ENCODE measurements around the gene CMC4. TPM values are rescaled to one million over a fixed set of nuclear protein-coding genes. Genes with fewer than 3 reads are reported as not detected.

The CMC4 gene, protein sequence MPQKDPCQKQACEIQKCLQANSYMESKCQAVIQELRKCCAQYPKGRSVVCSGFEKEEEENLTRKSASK
- total RNA-seq: not detected

DNA sequence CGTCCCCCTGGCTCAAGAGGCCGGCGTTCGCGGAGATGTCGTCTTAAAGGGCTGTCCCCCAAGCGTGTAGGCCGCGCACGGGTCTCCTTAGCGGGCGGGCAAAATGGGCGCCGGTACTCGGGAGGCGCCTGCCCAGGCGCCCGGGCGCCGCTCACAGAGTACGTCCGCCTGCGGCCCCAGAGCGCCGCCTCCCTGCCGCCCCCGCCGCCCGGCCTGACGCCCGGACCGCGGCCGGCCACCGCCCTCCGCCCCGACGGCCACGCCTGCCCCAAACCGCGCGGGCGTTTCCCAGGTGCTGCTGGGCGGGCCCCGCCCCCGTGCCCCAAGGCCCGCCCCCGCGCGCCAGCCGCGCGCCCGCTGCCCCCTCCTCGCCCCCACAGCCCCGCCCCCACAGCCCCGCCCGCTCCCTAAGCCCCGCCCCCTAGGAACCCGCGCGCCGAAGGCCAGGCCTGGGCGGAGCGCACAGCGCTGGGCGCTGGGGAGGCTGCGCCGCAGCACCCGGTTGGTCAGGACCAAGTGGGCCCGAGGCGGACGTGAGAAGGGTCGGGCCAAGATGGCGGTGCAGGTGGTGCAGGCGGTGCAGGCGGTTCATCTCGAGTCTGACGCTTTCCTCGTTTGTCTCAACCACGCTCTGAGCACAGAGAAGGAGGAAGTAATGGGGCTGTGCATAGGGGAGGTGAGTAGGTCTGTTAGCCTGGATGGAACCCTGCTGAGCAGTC, at the start of gene CMC4, which contains the start of the genes BRCC3 and MTCP1:
TSS of gene CMC4 (minus strand) at position 162 of the 719 bp plus-strand sequence. CDS start 7,113 bp downstream, outside the sequence.
TSS of gene BRCC3 (plus strand) at position 534 of the 719 bp plus-strand sequence. CDS start at position 554, 20 bp downstream.
TSS of gene MTCP1 (minus strand) at position 162 of the 719 bp plus-strand sequence. CDS start 5,126 bp downstream, outside the sequence.
- peak; percentile 64 for DNase-seq

DNA sequence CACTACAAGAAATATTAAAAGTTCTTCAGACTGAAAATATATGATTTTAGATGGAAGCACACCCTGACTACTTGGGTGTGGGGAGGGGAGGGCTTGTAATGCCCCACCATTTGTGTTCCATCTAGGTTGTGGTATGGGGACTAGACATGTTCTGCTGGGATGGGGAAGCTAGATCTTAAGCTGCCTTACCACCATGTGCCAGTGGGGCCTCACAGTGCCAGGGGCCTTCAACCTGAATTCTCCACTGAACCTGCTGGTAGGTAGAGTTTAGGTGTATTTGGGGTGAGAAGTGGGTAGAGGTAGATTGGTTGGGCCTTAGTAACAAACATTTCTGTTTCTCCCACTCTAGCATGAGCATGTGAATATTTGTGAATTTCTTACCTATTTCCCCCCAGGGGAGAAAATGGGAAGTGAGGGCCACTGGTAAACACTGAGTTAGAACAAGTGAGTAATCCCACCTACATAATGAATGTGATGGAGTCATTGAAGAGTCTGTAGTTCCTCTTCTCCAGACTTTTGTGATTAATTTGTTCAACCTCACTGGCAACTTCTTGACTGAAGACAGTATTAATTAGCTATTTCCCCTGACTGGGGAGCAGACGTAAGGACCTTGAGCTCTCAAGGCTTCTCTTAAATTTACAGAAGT, 44.4 kb upstream of the CMC4 start:
- no peak for DNase-seq

DNA sequence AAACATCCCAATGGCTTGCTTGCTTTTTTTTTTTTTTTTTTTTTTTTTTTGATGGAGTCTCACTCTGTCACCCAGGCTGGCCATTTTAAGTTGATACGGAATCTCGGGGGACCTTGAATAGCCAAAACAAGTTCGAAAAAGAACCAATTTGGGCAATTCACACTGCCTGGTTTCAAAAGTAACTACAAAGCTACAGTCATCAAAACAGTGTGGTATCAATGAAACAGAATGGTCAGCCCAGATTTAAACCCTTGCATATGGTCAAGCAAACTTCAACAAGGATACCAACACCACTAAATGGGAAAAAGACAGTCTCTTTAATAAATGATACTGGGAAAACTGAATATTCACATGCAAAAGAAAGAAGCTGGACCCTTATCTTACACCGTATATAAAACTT, 42.2 kb upstream of the CMC4 start:
- DNase-seq: no peak

DNA sequence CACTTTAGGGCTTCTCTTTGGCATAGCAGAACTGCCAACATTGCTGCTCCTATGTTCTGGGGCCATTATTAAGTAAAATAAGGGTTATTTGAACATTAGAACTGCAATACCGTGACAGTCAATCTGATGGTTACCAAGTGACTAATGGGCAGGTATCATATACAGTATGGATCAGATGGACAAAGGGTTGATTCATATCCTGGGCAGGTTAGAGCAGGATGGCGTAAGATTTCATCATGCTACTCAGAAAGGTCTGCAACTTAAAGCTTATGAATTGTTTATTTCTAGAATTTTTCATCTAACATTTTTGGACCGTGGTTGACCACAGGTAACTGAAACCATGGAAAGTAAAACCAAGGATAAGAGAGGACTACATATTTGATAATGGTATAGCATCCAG, 41.2 kb upstream of the CMC4 start:
- no peak for DNase-seq

DNA sequence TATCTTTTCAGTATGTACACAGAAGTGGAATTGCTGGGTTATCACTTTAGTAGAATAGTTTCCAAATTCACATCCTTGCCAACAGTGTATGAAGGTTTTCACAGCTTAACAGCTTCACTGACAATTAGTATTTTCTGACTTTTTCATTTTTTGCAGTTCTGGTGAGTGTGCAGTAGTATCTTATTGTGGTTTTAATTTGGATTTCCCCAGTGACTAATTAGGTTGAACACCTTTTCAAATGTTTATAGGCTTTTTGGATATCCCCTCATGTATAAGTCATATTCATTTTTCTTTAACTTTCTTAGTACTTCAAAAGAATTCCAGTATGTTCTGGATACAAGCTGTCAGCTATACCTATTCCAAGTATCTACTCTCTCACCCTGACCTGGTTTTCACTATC, 37.5 kb upstream of the CMC4 start:
- DNase-seq: no peak

DNA sequence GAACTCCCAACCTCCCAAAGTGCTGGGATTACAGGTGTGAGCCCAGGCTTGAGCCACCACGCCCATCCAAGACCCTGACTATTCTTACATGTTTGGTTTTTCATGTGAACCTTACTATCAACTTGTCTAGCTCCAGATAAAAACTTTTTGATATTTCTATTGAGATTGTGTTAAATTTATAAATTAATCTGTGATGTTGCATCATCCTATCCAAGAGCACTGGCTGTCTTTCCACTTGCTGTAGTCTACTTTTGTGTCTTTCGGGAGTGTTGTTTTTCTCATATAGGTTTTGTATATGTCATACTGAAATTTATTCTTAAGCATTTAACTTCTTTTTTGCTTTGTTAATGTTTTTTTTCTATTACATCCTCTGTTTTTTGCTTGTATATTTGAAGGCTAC, 35.0 kb upstream of the CMC4 start:
- DNase-seq: no peak

DNA sequence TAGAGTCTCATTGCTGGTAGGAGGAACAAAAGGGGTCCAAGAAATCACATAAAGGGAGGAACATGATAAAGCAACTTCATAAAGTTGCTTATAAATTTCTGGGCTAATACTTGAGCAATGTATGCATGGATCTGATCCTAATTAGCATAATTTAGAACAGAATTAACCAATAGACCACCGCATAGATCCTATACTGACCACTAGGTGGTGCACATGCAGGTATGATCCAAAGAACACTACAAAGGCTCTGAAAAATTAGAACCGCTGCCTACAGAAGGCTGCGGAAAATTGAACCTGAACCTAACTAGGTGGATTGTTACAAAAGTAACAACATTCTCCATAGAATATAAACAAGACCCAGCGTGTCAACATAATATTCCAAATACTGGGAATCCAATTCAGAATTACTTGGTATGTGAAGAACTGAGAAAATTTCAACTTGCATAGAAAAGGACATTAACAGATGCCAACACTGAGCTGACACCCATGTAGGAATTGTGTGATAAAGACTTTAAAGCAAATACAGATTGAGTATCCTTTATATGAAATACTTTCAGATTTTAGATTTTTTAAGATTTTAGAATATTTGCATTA, 23.6 kb upstream of the CMC4 start:
- no peak for DNase-seq

DNA sequence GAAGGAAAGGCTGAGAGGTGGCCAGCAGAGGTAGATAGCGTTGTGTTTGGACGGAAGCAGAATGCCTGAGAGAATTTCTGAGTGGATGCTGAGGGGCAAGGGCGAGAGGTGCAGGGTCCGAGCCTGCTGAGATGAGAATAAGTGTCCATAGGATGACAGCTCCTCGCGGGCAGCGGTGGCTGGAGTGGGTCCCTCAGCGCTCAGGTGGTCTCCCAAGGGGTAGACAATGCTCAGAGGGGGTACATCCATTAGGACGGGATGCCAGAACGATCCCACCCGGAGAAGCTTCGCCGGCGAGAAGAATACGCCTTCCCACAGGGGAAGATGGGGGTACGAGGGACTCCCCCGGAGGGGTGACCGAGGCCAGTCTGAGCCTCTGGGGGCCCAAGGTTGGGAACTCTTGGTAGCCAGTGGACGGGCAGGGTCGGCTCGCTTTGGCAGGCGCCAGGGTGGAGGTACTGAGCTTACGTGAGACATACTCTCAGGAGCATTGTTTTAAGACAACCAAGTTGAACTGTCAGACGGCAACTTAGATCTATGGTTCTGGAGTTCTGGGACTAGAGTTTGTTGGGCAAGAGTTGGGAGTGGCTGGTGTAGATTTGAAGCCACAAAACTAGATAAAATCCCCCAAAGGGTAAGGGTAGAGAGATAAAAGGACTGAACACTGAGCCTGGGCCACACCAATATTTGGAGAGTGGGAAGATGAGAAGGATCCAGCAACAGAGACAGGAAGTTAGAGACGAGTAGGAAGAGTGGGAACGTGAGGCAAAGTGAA, 16.2 kb upstream of the CMC4 start:
- no peak for DNase-seq

DNA sequence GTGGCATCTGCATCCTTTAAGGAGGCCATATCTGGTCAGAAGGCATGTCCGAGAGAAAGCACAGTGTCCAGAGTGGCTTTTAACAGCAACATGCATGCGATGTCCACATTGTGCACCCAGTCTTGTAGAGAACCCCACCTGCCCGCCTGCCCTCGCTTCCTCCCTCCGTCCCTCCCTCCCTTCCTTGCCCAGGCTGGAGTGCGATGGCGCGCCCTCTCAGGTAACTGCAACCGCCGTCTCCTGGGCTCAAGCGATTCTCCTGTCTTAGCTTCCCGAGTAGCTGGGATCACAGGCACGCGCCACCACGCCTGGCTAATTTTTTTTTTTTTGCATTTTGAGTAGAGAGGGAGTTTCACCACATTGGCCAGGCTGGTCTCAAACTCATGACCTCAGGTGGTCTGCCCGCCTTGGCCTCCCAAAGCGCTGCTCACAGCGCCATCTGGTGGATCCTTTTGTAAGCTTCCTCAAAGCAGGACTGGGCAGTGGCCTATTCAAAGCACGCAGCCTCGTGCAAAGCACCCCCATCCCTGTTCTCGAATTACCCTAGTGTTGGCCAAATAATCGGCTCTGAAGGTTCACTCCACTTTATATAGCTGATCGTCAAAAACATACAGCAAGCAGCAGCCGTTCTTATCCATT, 15.4 kb upstream of the CMC4 start:
- DNase-seq: peak; percentile 17

DNA sequence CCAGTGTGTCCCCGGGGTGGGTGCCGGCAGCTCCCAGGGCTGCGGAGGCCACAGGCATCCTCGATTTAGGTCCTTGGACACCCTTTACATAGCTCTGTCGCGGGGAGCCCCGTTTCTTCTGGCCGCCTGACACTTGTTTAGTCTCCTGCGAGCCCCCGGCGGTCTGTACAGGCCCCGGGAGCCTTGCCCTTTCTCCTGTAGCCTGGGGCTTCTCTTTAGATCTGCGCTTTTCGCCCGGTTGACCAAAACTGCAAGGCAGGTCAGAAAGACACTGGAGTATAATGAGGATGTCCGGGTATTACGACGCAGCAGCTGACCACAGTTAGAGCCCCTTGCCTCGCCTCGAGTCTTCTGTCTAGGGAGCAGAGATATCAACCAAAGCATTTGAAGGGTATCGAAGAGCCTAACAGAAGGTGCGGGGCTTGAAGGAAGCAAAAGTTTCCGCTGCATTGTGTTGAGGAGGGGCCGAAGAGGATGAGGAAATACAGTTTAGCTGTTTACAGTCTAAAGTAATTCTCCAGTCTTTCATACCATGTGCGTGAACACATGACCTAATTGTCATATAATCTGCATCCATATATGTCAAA, 851 bp upstream of the CMC4 start:
- no peak for DNase-seq

DNA sequence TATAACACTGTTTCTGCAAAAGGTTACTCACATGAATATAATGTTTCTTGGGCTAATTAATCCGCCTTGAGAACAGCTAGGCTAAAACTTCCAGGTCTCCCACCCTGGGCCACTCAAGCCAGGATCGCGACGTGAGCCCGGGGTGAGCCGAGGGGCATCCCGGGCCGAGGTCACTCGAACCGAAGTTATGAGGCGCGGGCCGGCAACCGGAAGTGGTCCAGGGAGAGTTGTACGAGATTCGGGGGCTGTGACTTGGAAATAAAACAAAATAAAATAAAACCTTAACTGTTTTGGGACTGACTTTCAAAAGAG, 317 bp downstream of the CMC4 start:
- no peak for DNase-seq

DNA sequence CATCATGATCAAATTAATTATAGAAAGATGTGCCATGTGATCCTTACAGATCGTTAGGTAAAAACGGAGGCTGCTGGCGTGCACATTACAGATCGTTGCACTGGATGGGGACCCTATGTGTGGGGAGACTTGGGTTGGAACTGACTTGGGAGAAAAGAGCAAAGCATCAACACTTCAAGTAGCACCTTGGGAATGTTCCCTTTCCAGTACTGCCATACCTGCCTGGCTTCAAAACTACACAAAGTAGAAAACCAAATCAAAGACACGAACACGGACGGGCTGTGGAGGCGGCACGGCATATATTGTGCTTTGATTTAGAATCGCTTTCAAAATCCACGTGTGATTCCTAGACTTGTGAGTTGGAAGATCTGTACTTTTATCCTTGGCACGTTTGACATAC, 898 bp downstream of the CMC4 start:
- no peak for DNase-seq

DNA sequence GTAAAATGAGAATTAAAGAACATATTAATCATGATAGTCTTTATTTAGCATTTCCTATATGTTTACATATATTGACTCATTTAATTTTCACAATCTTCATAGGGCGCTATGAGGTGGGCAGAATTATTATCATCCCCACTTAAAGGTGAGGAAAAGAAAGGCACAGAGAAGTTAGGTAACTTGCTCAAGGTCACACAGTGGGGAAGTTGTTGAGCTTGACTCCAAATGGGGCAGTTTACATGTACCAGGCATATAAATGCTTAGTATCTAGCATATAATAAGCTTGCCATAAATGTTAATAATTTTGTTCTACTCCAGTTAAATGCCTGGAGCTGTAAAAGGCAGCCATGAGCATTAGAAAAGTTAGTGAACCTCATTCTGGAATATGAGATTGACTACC, 1.5 kb downstream of the CMC4 start:
- no peak for DNase-seq

DNA sequence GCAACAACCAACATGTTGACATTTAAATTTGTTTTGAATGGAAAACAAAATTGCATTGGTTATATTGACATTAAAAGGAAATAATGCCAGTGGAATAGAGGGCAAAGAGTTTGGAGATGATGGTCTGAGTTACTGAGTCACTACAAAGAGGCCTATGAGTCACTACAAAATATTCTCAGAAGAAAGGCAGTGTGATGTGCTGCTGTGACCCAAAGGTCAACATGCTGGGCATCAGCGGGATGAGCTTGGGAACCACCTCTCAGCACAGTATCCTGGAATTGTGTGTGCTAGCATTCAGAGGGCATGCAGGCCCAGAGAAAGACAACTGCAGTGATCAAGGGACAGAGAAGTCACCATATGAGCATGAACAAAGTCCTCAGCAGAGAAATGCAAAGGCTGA, 2.8 kb downstream of the CMC4 start:
- no peak for DNase-seq

DNA sequence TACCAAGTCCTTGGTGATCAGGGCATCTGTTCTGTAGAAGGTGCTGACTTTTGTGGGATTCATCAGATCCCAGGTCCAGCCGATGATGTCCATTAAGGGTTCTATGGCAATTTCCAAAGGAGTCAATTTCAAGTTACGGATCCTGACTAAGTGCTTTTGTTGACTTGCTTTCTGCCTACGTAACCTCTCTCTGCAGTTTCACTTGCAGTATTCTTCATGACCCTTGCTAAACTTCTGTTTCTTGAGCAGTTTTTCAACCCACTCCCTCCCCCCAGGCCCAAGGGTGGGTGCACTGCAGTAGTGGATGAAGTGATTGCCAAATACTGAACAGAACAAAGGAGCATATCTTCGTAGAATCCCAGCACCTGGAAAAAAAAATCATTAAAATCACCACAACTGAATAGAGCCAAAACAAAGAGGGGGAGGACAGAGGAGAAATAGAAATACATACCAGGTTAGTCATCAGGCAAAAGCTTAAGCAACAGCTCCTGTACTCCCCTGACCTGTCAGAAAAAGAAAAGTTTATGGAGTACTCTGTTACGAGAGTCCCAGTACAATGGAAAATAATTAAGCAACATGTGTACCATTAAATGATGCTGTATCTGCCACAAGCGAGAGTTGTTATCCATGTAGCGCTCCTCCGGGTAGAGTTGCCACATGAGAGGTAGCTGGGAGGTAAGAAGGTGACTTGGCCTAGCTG, 5.8 kb downstream of the CMC4 start:
- DNase-seq: no peak

DNA sequence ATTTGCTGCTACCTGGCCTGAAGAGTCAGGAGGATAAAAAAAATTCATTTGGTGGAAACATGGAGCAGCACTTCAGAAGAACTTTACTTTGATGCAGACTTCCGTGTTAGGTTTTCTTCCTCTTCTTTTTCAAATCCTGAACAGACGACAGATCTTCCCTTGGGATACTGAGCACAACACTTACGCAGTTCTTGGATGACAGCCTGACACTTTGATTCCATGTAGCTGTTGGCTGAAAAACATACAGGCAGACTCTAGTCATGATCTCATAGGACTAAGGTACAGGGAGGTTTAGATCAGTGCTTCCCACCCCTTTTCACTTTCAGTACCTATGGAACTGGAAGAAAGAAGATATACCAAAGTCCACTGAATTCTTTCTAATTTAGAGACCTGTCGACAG, 9.2 kb downstream of the CMC4 start:
- DNase-seq: no peak

DNA sequence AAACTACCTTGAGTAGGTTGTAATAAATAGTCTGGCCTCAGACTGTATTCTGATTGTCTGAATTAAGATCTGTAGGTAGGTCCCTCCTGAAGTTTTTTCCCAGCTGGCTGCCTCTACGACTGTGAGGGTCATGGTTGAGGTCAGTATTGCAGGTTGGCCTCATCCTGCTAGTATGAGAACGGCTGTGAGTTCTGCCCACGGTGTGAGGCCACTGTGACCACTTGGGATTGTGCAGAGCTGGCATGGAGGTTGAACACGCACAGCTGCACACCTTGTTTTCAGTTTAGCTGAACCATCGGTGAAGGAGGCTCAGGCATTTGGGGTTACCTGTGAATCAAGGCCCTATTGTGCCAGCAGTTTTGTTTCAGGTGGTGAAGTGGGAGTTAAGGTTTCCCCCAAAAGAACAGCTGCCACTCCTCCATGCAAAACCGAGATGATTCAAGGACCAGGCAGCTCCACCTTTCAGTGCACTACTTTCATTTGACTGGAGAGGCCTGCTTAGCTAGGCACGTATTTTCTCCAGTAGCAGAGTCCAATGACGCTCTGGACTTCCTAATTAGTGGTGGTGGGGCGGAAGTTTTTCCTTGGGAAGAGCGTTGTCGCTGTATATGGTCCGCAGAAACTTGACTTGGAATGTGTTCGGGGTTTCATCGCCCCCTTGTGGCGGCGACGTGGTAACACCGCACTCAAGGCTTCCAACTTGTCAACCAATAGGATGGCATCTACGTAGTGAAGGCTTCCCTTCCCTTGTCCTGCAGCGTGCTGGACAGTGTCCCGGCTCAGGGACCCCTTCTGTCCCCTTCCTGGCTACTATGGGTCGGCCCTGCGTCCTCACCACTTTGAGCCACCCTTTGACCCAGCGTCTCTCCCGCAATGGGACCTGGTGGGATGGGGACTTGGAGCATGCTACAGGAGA, 13.8 kb downstream of the CMC4 start:
- peak; percentile 31 for DNase-seq

DNA sequence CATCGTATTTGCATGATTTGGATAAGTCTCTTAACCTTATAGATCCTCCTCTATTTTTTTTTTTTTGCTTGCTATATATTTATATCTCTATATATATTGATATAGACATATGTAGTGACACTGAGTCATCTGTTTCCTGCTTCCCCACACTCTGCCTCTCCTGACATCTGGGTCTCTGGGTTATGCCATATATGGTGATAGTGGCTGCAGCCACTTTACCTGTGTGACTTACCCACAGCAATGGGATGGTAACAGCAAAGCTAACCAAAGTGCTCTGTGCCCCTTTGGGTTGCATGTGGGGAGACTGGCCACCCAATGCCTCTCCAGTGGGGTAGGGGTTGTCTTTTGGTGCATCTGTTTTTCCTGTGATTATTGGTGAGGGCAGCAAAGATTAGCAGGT, 14.5 kb downstream of the CMC4 start:
- no peak for DNase-seq

DNA sequence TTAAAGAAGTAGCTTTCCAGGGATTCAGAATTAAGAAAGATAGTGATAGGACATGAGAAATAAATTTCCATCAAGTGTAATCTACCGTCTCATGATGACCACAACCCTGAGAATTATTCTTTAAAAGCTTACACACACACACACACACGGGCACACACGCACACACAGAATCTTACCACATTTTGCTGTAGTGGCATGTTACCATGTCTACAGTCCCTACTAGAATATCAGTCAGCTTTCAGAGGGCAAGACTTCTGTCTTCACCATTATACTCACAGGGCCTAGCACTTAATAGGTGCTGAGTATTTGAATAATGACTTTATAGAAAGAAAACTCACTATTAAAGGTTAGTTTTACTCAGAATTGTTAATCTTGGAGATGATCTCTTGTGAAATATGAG, 15.4 kb downstream of the CMC4 start:
- no peak for DNase-seq

DNA sequence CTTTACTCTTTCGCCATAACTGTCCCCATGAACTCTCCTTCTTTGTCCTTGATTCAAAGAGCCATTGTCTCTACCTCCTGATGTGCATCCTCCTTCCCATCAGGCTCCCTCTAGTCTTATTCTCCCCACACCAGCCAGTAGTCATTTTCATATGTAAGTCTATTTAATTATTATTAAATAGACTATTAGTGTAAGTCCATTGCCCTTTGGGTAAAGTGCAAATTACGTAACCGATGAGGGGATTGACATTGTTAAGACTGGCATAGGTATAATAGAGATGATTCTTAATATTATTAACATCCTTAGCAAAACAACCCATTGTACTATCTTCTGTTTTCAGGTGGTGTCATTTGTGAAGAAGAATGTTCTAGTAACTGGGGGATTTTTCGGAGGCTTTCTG, 16.7 kb downstream of the CMC4 start:
- DNase-seq: no peak

DNA sequence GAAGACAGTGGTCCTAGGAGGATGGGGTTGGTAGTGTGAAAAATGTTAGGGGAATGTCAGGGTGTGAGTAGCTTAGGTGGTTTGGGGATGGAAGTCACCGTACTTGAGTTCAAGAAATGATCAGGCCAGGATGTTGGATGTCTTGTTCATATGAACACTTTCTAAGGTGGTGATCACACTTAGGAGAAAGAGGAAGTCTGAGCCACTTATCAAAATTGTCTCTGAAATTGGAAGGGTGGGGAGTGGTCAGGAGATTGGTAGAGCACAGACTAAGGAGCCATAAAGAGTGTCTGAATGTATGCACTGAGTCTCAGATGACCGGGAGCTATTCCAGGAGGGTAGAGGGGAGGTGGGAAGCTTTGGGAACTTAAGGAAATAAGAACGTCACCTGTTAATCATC, 17.3 kb downstream of the CMC4 start:
- DNase-seq: no peak
